HG02885 (cell line): ENCODE results near the gene N4BP2L1.
A peak's percentile ranks its signal among the peaks of the same experiment; 100 is the strongest.

Experiments used
- ATAC-seq: cut with Tn5 transposase; IDR thresholded peaks from one replicate; pipeline ENCODE4 v1.9.1; 2021; ENCODE audit warnings: mild to moderate bottlenecking; ENCODE audit not compliant: unreplicated experiment, poor library complexity

The N4BP2L1 gene

DNA sequence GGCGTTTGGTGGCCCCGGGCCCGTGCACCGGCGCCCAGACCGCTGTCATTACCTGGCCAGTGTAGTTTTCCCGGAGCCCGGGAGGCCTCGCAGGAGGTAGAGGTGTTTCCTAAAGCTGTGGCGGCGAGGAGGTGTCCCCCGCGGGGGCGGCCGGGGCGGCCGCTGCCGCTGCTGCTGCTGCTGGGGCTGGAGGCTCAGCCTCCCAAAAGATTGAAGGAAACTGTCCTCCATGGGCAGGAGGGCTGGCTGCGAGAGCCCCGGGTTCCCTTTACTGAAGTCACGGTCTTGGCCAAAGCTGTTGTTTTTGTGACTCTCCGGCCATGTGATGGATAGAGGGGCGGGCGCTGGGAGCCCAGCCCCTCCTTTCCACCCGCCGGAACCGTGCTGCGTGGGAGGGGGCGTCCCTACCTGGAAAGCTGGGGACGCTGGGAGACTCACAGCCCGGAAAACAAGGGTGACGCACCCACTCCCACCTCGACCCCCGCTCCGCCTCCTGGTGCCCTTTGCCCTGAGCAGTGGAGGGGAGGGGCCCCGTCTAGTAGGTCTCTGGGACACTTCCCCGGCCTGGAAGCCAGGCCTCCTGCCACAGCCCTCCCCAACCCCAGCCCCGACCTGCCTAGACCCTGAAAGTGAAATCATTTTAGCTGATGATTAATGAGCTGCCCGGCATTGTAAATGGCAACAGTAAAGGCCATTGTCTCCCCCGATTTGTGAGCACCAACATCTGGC, at the start of gene N4BP2L1:
TSS of gene N4BP2L1 (minus strand) at position 279 of the 729 bp plus-strand sequence. CDS start at position 231, 48 bp downstream.
- ATAC-seq: peak; percentile 70

DNA sequence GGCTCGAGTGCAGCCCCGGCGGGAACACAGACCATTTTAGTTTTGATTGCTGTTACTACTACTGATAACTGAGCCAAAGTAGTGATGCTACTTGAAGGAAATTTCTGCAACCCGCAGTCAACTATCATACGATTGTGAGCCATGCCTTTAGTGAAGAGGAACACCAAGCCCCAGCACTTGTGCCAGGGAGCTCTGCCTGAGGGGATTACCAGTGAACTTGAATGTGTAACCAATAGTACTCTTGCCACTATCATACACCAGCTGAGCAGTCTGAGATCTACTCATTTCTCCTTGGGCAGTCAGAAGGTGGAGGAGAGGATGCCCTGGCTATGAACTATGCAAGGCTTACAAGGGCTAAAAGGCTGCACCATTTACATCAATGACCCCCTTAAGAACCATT, 49.0 kb upstream of the N4BP2L1 start:
- no peak for ATAC-seq

DNA sequence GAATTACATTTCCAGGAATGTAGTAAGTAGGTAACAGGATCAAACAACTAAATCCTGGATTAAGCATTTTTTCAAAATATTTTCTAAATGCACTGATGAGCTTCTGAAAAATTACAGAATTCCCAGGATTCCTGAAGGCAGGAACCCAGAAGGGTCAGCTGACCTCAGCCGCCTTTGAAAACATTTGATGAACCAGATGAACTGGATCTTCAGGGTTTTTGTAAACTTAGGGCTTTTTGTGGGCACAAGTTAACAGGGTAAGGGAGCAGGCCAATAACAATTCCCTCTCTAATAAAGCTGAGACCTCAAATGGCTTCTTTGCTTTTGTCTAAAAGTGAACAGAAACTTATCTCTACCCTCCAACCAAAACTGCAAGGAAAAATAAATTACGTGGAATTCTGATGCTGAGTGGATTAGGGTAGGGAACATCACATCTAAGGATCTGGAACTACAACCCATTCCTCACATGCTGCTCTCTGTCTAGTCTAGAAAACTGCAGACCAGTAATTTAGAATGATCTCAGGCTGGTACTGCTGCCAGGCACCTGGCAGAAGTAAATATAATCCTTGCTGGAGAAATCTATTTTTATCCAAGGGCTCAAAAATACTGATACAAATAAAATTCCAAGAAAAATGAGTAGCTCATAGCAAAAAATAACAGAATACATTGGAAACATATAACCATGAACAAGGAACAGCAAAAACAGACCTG, 48.2 kb upstream of the N4BP2L1 start:
- no peak for ATAC-seq

DNA sequence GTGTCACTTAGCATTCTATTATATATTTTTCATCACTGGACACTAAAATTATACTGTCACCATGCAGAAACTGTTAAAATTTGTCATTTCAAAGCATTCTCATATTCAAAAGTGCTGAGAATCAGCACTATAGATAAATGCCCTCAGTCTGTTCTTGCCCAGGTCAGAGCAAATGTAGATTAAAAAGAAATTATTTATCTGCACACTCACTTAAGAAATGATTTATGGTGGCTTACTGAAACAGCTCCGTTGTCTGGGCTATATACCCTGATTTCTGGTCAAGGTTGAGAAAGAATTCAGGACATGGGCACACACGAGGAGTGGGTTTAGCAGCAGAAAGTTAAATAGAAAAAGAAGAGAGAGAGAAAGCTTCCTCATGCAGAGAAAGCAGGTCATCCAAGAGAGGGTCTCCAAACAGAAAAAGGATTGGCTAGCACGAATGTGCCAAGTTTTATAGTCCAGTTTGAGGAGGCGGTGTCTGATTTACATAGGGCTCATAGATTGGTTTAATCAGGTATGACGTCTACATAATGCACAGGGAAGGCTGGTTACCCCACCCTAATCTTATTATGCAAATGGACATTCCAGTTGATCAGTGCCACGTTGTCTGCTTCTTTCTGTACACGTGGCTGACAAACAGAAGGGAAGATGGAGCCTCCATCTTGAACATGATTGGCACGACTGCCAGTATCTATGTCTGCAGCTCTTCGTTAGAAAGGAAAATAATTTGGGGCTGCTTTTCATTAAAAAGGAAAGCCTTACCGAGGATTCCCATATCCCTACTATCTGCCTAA, 47.3 kb upstream of the N4BP2L1 start:
- no peak for ATAC-seq

DNA sequence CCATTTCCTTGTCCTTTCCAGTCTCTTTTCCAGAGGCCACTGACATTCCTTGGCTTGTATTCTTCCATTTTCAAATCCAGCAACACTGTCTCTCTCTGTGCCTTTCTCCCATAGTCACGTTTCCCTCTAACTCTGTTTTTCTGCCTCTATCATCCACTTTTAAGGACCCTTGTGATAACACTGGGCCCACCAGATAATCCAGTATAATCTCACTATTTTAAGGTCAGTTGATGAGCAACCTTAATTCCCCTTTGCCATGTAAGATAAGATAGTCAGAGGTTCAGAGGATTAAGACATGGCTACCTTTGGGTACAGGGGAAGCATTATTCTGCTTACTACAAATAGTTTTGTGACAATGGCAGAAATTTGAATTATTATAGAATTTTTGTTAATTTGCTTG, 45.7 kb upstream of the N4BP2L1 start:
- no peak for ATAC-seq

DNA sequence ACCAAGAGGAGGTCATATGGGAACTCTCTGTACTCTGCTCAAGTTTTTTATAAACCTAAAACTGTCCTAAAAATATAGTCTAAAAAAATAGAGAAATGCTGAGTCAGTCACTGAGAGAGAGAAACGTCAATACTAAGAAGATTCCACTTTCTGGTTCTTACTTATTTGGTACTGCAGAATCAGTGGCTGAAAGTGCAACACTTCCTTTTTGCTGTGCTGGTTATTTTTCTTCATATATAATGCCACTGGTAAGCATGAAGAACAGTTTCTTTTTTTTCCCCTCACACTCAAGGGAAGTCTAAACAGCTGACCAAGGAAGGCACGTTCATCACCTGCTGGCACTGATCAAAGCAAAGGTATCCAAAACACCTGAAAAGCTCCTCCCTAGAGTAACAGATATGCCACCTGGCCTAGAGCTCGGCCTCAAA, 44.3 kb upstream of the N4BP2L1 start:
- peak; percentile 88 for ATAC-seq

DNA sequence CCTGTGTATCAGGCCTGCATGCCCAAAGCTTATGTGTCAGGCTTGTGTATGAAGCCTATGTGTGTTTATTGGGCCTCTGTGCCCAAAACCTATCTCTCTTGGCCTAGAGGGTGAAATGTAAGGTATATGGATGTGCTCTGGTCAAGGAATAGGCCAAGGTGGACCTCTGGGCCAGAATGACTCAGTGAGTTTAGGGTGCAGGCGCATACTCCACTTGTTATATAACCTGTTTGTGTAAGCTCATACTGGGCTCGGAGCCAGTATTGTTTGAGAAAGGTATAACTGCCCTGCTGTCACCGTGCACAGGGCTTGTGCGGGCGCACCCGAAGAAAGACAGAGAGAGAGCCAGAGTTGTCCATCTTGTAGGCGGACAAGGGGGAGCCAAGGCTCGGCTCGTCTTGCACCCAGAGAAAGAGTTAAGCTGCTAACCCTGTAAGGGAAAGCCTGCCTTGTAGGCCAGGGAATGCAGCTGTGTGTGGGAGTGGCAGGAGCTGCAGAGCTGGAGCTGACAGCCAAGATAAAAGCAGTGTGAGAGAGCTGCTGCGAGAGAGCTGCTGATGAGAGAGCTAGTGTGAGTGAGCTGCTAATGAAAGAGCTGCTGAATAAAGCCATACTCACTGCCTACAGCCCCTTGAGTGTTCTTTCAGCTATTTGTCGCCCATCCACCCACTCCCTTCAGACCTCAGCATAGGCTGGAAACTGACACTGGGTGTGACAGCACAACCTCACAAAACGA, 43.4 kb upstream of the N4BP2L1 start:
- no peak for ATAC-seq

DNA sequence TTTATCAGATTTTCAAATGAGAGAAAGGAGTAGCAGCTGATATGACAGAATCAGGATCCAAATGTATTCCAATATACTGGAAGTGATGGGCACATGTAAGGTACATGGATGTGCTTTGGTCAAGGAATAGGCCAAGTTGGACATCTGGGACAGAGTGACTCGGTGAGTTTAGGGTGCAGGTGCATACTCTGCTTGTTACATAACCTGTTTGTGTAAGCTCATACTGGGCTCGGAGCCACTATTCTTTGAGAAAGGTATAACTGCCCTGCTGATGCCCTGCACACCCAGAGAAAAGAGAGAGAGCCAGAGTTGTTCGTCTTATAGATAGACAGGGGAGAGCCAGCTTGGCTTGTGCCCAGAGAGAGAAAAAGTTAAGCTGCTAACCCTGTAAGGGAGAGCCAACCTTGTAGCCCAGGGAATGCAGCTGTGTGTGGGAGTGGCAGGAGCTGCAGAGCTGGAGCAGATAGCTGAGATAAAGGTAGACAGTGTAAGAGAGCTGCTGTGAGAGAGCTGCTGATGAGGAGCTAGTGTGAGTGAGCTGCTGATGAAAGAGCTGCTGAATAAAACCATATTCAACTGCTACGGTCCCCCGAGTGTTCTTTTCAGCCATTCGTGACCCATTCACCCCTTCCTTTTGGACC, 40.7 kb upstream of the N4BP2L1 start:
- ATAC-seq: no peak

DNA sequence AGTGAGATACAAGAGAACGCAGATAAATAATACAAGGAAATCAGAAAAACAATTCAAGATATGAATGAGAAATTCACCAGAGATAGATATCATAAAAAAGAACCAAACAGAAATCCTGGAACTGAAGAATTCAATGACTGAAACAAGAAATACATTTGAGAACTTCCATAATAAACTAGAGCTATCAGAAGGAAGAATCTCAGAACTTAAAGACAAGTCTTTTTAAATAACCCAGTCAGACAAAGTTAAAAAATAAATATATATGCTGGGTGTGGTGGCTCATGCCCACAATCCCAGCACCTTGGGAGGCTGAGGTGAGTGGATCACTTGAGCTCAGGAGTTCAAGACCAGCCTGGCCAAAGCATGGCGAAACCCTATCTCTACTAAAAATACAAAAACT, 28.7 kb upstream of the N4BP2L1 start:
- ATAC-seq: no peak

DNA sequence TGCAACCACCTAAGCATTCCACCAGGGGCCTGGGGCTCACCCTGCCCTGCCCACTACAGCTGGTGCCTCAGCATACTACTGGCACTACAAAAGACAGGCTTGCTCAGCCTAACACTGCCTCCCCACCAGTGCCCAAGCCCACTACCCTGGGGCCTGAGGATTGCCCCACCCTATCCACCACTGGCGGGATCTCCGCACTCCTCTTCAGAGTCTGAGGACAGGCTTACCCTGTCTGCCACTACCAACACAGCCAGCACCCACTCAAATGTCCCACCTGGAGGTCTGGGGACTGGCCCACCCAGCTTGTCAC, 27.6 kb upstream of the N4BP2L1 start:
- no peak for ATAC-seq

DNA sequence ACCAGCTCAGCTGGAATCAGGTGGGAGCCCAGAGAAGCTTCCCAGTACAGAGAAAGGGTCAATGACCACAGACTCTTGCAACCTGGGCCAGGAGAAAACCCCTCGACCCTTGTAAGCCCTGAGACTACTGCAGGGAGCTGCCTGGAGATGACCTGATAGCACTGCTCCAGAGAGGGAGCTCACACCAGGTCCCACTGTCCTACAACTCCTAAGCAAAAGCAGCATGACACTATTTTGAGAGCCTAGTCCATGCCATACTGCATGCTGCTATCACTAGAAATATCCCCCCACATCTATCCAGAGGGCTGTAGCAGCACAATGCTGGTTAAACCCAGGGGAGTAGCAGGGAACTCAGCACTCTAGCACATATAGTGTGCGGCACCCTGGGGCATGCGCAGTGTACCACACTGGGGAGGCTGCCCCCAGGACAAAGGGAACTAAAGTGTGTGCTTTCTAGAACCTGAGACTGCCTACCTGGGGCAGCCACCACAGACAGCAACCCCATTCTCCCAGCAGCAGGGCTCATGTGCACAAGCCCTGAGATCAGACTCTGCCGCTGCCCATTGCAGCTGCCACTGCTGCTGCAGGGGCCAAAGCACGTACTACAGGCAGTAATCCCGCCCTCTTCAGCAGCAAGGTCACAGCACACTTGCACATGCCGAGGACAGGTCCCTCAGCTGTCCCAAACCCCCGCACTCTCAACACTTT, 27.1 kb upstream of the N4BP2L1 start:
- no peak for ATAC-seq

DNA sequence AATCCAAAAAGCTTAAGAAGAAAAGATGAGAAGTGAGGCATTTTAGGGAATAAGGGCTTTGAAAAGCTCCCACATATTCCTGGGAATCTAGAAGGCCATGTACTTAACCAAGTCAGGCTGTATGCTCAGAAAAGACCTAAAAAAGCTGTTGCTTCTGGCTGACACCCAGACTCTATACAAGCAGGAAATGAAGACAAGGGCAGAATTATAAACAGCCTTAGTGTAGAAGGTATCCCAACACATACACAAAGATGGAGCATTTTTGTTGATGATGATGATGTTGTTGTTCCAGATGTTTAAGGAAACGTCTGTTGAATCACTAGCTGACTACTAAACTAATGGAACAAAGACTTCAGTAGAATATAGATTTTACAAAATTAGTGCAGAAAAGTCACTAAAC, 26.1 kb upstream of the N4BP2L1 start:
- ATAC-seq: no peak

DNA sequence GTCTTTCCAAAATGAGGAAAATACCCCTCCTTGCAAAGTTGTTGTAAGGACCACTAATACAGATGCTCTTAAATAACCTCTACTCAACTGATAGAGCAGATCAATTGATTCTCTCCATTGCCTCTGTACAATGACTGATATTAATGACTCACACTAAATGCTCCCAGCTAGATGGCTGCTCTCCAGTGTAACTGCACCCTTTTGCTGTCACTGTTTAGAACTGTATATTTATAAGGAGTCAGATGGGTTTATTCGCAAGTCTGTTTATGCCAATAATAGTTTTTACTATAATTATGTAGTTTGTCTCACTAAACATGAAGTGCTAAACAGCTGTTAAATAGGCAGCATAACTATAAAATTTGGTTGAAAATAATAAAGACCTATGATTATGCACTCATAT, 21.0 kb upstream of the N4BP2L1 start:
- no peak for ATAC-seq

DNA sequence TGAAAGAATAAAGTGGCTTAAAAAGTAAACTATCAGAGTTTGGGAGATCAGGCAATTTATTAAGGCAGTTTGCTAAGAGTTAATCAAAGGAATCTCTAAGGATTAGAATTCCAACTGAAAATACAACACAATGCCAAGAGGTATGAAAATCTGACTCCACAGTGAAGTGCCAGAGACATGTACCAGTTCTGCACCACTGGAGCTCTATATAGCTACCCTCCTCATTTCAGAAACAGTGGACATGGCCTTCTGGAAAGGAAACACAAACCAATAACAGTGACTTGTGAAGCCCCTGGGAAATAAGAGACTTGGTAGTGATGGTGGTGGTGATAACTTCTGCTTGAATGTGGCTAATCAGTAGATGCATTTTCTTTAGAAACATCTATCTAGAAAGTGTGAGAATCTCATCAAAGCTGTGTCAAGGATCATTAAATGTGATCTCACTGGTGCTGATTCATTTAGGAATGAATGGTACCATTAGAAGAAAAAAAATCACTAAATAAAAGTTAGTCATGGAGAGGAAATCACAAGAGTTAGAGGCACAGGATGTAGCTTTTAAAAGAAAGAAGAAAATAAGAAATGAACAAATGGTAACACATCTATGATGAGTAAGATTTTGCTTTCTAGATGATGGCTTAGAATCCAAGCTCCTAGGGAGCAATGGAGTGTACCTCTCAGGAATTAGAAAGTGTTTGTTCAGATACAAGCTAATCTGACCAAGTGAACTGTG, 20.1 kb upstream of the N4BP2L1 start:
- ATAC-seq: no peak

DNA sequence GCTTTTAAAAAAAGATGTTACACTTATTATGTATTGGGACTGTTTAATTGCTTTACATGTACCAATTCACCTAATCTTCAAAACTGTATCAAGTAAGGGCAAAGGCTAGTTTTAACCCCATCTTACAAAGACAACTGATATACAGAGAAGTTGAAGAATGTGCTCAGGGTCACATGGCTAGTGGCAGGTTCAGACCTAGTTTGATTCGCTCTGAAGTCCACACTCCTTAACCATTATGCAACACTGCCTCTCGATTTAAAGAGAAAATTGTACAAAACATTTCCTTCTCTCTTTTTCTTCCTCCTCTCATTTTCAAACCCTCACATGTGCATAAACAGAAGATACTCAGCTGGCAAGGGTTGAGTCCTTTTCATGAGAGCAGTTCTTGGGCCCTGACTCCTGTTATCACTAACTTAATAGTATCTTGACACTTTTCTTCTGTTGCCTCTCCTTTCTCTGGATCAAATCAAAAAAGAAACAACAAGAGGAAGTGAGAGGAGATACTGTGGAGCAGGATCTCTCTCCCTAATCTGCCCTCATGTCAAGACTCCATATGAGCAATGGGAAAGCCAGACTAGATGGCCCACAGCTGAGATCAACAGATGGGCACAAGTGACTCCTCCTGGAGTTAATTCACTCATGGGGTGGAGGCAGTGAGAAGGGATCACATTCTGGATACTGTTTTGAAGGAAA, 19.0 kb upstream of the N4BP2L1 start:
- no peak for ATAC-seq

DNA sequence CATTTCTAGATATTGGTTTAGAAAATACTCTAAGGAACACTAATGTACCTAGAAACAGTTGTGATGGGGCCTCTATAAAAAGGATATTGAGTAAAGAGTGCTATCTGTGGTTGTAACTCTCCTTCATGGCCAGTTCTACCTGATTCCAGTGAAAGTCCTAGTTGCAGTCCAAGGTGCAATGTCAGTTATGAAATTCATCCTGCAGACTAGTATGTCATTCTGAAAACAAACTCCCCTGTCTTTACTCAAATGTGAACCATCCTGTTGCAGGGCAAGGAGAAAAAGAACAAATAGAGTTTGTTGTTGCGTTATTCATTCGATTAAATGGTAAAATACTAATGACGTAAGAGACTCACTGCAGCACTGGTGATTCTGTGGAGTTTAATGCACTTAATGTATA, 18.3 kb upstream of the N4BP2L1 start:
- no peak for ATAC-seq

DNA sequence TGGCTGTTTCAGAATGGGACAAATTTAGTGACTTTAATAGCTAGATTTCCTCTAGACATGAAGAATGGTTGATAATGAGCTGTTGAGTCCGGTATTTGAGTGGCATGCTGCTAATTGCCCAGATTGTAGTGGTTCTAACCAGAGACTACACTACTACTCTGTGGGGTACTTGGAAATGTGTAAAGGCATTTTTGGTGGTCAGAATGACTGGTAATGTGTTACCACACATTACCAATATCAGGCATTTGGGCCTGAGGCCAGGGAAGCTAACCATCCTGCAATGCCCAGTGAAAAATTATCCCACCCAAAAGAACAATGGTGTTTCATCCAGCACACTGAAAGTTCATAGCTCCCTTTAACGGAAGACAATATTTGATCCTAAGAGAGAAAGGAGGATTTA, 17.5 kb upstream of the N4BP2L1 start:
- ATAC-seq: no peak

DNA sequence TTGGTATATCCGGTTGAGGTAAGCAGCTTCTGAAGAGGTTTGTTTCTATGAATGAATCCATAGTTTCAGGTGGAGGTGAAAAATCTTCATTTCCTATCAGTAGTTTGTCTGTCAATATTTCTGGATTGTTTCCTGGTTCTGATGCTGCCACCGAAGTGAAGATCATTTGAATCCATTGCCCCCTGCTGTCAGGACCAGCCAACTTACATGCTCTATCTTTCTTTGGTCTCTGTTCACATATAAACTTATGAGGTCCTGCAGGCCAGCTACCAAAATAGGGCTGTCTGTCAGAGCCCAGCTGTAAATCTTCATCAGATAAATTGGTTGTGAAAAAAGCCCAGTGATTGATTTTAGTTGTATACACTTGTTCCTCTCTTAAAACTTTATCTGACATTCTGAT, 15.2 kb upstream of the N4BP2L1 start:
- ATAC-seq: peak; percentile 65
